Neuronal stem cell (in vitro differentiated cells): Measurements from ENCODE around the gene MIP.

Source experiments
- DNase-seq: peaks from one replicate; pipeline ENCODE4 v3.0.0-alpha.2; 2013; ENCODE audit warnings: low spot score
- H2AFZ ChIP-seq: one replicate; pipeline ENCODE4 v1.6.1; 2013; ENCODE audit warnings: mild to moderate bottlenecking, low read length, inconsistent platforms
- H2AK5ac ChIP-seq: 2 replicates; pipeline ENCODE4 v1.6.1; 2013; ENCODE audit warnings: low read depth, mild to moderate bottlenecking, inconsistent platforms, low read length, moderate library complexity, mixed read lengths
- H2BK120ac ChIP-seq: 2 replicates; pipeline ENCODE4 v1.6.1; 2013; ENCODE audit warnings: low read depth, mild to moderate bottlenecking, inconsistent platforms, low read length, moderate library complexity, mixed read lengths
- H2BK12ac ChIP-seq: one replicate; pipeline ENCODE4 v1.6.1; 2013; ENCODE audit warnings: low read length, inconsistent platforms
- H2BK15ac ChIP-seq: 2 replicates; pipeline ENCODE4 v1.6.1; 2013; ENCODE audit warnings: mild to moderate bottlenecking, low read length, inconsistent platforms, mixed read lengths
- H2BK5ac ChIP-seq: one replicate; pipeline ENCODE4 v1.6.1; 2013; ENCODE audit warnings: inconsistent platforms, mild to moderate bottlenecking, low read length, moderate library complexity
- H3K14ac ChIP-seq: one replicate; pipeline ENCODE4 v1.6.1; 2013; ENCODE audit warnings: low read length, inconsistent platforms
- H3K18ac ChIP-seq: 2 replicates; pipeline ENCODE4 v1.6.1; 2013; ENCODE audit warnings: low read length, inconsistent platforms
- H3K23ac ChIP-seq: 2 replicates; pipeline ENCODE4 v1.6.1; 2013; ENCODE audit warnings: low read depth, mild to moderate bottlenecking, mixed read lengths, low read length, inconsistent platforms; ENCODE audit not compliant: poor library complexity
- H3K27ac ChIP-seq: replicated peaks from 3 replicates; pipeline ENCODE4 v1.5.1; 2013; ENCODE audit warnings: low read length, inconsistent platforms
- H3K27me3 ChIP-seq, 3 experiments: 2 replicates each; pipeline ENCODE4 v1.6.1; 2013; ENCODE audit warnings: low read length in 3 of 3, mild to moderate bottlenecking in 2 of 3, inconsistent platforms in 1 of 3, low read depth in 1 of 3, mixed read lengths in 1 of 3, moderate library complexity in 1 of 3; ENCODE audit not compliant: control insufficient read depth in 3 of 3, insufficient read depth in 3 of 3
- H3K36me3 ChIP-seq, 2 donors: replicated peaks in 1 of 2; 2 replicates each; pipeline ENCODE4 v1.6.1; 2013; ENCODE audit warnings: low read length in 2 of 2; ENCODE audit not compliant: control insufficient read depth in 2 of 2, insufficient read depth in 2 of 2
- H3K4ac ChIP-seq: 2 replicates; pipeline ENCODE4 v1.6.1; 2013; ENCODE audit warnings: inconsistent platforms, mild to moderate bottlenecking, low read length, moderate library complexity
- H3K4me1 ChIP-seq, 2 donors: 1 replicate in 1 of 2; 2 replicates in 1 of 2; pipeline ENCODE4 v1.6.1; 2013; ENCODE audit warnings: low read length in 2 of 2, low read depth in 1 of 2; ENCODE audit not compliant: control insufficient read depth in 2 of 2, insufficient read depth in 1 of 2
- H3K4me2 ChIP-seq: one replicate; pipeline ENCODE4 v1.6.1; 2013; ENCODE audit warnings: mild to moderate bottlenecking, low read length, inconsistent platforms; ENCODE audit not compliant: insufficient read depth, poor library complexity, severe bottlenecking
- H3K4me3 ChIP-seq, 2 donors: 2 replicates each; pipeline ENCODE4 v1.5.1; 2013; ENCODE audit warnings: low read length in 2 of 2, mild to moderate bottlenecking in 2 of 2, inconsistent platforms in 1 of 2, moderate library complexity in 1 of 2
- H3K79me1 ChIP-seq: one replicate; pipeline ENCODE4 v1.6.1; 2013; ENCODE audit warnings: low read depth, mild to moderate bottlenecking, inconsistent platforms, low read length, moderate library complexity
- H3K9ac ChIP-seq: one replicate; pipeline ENCODE4 v1.6.1; 2013; ENCODE audit warnings: mild to moderate bottlenecking, low read depth, low read length, inconsistent platforms; ENCODE audit not compliant: poor library complexity
- H3K9me3 ChIP-seq, 2 donors: replicated peaks in 1 of 2; 2 replicates each; pipeline versions ENCODE3 to v1.6.1; 2013; ENCODE audit warnings: low read length in 2 of 2, mild to moderate bottlenecking in 2 of 2, inconsistent platforms in 1 of 2, low read depth in 1 of 2, mixed read lengths in 1 of 2, moderate library complexity in 1 of 2; ENCODE audit not compliant: control insufficient read depth in 2 of 2, insufficient read depth in 1 of 2
- H4K8ac ChIP-seq: one replicate; pipeline ENCODE4 v1.6.1; 2013; ENCODE audit warnings: low read depth, mild to moderate bottlenecking, inconsistent platforms, low read length, moderate library complexity
- H4K91ac ChIP-seq: one replicate; pipeline ENCODE4 v1.6.1; 2013; ENCODE audit warnings: low read length, low read depth, mild to moderate bottlenecking, inconsistent platforms; ENCODE audit not compliant: poor library complexity
- WGBS, 2 donors: extraction: QIAGEN DNeasy Blood & Tissue Kit; methylation state at CpG; one replicate each; pipeline ENCODE4 v1.1.7; 2013; ENCODE audit warnings: missing lambda C conversion rate in 2 of 2, mixed read lengths in 1 of 2; ENCODE audit not compliant: insufficient read length in 2 of 2, insufficient replicate concordance in 1 of 2; ENCODE audit errors: extremely low coverage in 2 of 2; 5-methylcytosine and 5-hydroxymethylcytosine counted together

Gene MIP

GRCh38 chr12:56451147-56451546, 3.3 kb downstream of the MIP start:
- Histone ChIP-seq H2BK5ac (no peak overlapping the region), H3K4me3 (no peak overlapping the region), H2BK12ac (no peak overlapping the region), H2AFZ (peak overlapping the region; percentile 1), H3K9ac (no peak overlapping the region), H4K91ac (no peak overlapping the region), H3K4ac (no peak overlapping the region), H3K18ac (no peak overlapping the region), H3K79me1 (no peaks in the 10 kb centered on the region), H3K4me1 (peaks cover 0 to 18% of the 10 kb centered on the region in 2 donors), H3K4me2 (no peak overlapping the region), H2BK120ac (no peak overlapping the region), H3K9me3 (peaks cover 0 to 9% of the 10 kb centered on the region in 2 donors), H3K27me3 (peaks cover 0 to 4% (median 0%) of the 10 kb centered on the region in 3 experiments), H2AK5ac (no peak overlapping the region), H4K8ac (no peak overlapping the region), H3K36me3 (peaks cover 0 to 14% of the 10 kb centered on the region in 2 donors), H2BK15ac (no peak overlapping the region), H3K23ac (no peak overlapping the region), H3K14ac (no peak overlapping the region), H3K27ac (no peak overlapping the region)
- no CpG with 5 or more reads among the region's 5 CpGs for WGBS, 2 donors
- no peak for DNase-seq

- no peak overlapping the region for H2BK15ac ChIP-seq
- H2BK120ac ChIP-seq, result no peak overlapping the region
- no peak overlapping the region for H3K14ac ChIP-seq
- no peak overlapping the region for H3K4me3 ChIP-seq
- no peak overlapping the region for H3K23ac ChIP-seq
- no peak overlapping the region for H3K9ac ChIP-seq
- H2BK12ac ChIP-seq, result no peak overlapping the region
- no CpG with 5 or more reads among the region's 3 CpGs for WGBS, 2 donors
- H3K18ac ChIP-seq, result no peak overlapping the region
- peaks cover 0 to 20% of the 10 kb centered on the region in 2 donors for H3K36me3 ChIP-seq
- no peak overlapping the region for H3K4me2 ChIP-seq
- no peak overlapping the region for H4K91ac ChIP-seq
- no peak overlapping the region for H3K27ac ChIP-seq
- peaks cover 0 to 16% of the 10 kb centered on the region in 2 donors for H3K4me1 ChIP-seq
- peaks cover 0 to 4% (median 0%) of the 10 kb centered on the region in 3 experiments for H3K27me3 ChIP-seq
- no peak for DNase-seq
- H3K4ac ChIP-seq, result no peak overlapping the region
- no peak overlapping the region for H2AFZ ChIP-seq
- no peak overlapping the region for H2BK5ac ChIP-seq
- no peak overlapping the region for H4K8ac ChIP-seq
- H3K79me1 ChIP-seq, result no peaks in the 10 kb centered on the region
- H2AK5ac ChIP-seq, result no peak overlapping the region
- H3K9me3 ChIP-seq, result peaks cover 0 to 9% of the 10 kb centered on the region in 2 donors
These were observed 4.2 kb downstream of the MIP start for GRCh38 chr12:56450241-56450640.

GRCh38 chr12:56449622-56449984, 4.9 kb downstream of the MIP start:
- Histone ChIP-seq H3K14ac (no peak overlapping the region), H3K79me1 (no peaks in the 10 kb centered on the region), H2AK5ac (no peak overlapping the region), H3K4ac (no peak overlapping the region), H3K23ac (no peak overlapping the region), H3K27ac (peak overlapping the region; percentile 99), H3K9ac (no peak overlapping the region), H3K4me3 (peak overlapping the region in 1 of 2 donors; percentile 61), H2BK15ac (no peak overlapping the region), H2BK120ac (no peak overlapping the region), H3K18ac (no peak overlapping the region), H3K4me2 (peak overlapping the region; percentile 68), H4K8ac (no peak overlapping the region), H2BK12ac (no peak overlapping the region), H4K91ac (no peak overlapping the region), H2BK5ac (no peak overlapping the region), H3K36me3 (peaks cover 0 to 24% of the 10 kb centered on the region in 2 donors), H3K27me3 (peaks cover 0 to 4% (median 0%) of the 10 kb centered on the region in 3 experiments), H3K4me1 (peaks cover 0 to 10% of the 10 kb centered on the region in 2 donors), H3K9me3 (peaks cover 0 to 13% of the 10 kb centered on the region in 2 donors), H2AFZ (peak overlapping the region; percentile 96)
- whole genome bisulfite sequencing, 2 donors, result no CpG with 5 or more reads among the region's 5 CpGs
- no peak for DNase-seq

- Histone ChIP-seq H3K9me3 (peaks cover 0 to 18% of the 10 kb centered on the region in 2 donors), H3K4me2 (peak within 1 kb of the TSS; percentile 68), H3K79me1 (no peaks in the 10 kb centered on the region), H3K4me3 (peak within 1 kb of the TSS; percentile 61 to 81), H2AFZ (peak within 1 kb of the TSS; percentile 96), H3K18ac (peak within 1 kb of the TSS; percentile 96), H3K14ac (no peak within 1 kb of the TSS), H2BK12ac (no peak within 1 kb of the TSS), H2AK5ac (no peak within 1 kb of the TSS), H3K4me1 (peaks cover 0 to 7% of the 10 kb centered on the region in 2 donors), H4K91ac (no peak within 1 kb of the TSS), H3K27me3 (no peaks in the 10 kb centered on the region), H3K27ac (peak within 1 kb of the TSS; percentile 99), H2BK15ac (no peak within 1 kb of the TSS), H3K4ac (no peak within 1 kb of the TSS), H3K36me3 (peaks cover 0 to 27% of the 10 kb centered on the region in 2 donors), H3K23ac (peak within 1 kb of the TSS; percentile 50), H2BK120ac (no peak within 1 kb of the TSS), H4K8ac (no peak within 1 kb of the TSS), H2BK5ac (peak within 1 kb of the TSS; percentile 70), H3K9ac (peak within 1 kb of the TSS; percentile 85)
- no CpG with 5 or more reads among the region's 58 CpGs for WGBS, 2 donors
- peak; percentile 86 for DNase-seq
These were observed 5.4 kb downstream of the MIP start, which contains the start of gene TIMELESS for GRCh38 chr12:56448860-56449621. TIMELESS (minus strand) TSS chr12:56449426; CDS start chr12:56434170, 15,256 bp downstream.
